Calu3 (cell line): ENCODE measurements around the gene TRIOBP. TPM values are rescaled to one million over a fixed set of nuclear protein-coding genes. Genes with fewer than 3 reads are reported as not detected.
A peak's percentile ranks its signal among the peaks of the same experiment; 100 is the strongest.

ENCODE experiments used
- BruUV-seq: library from RNA; stranded (reverse); fragments of 400-500 nt; replicated peaks from 2 replicates; lab custom pipeline; 2021; lab: Mats Ljungman, UMichigan
- CTCF ChIA-PET: fragments of 300-600 bp; sonication (Branson Sonifier 250); formaldehyde crosslinking; loops from one replicate; lab custom pipeline; 2022; ENCODE audit warnings: antibody characterized with exemption; lab: Charles Lee
- DNase-seq: peaks from one replicate; pipeline ENCODE4 v3.0.0; 2022
- H3K27ac Mint-ChIP-seq: one replicate; pipeline ENCODE4 v1.8.0; 2022; ENCODE audit warnings: mixed read lengths; ENCODE audit not compliant: unreplicated experiment
- H3K27me3 Mint-ChIP-seq: one replicate; pipeline ENCODE4 v1.8.0; 2022; ENCODE audit warnings: mixed read lengths; ENCODE audit not compliant: unreplicated experiment
- H3K36me3 Mint-ChIP-seq: one replicate; pipeline ENCODE4 v1.8.0; 2022; ENCODE audit warnings: mild to moderate bottlenecking, moderate library complexity, mixed read lengths; ENCODE audit not compliant: insufficient read depth, unreplicated experiment
- H3K4me1 Mint-ChIP-seq: one replicate; pipeline ENCODE4 v1.8.0; 2022; ENCODE audit warnings: mild to moderate bottlenecking, low read depth, mixed read lengths; ENCODE audit not compliant: unreplicated experiment
- H3K4me3 Mint-ChIP-seq: one replicate; pipeline ENCODE4 v1.8.0; 2022; ENCODE audit warnings: mild to moderate bottlenecking, low read depth, moderate library complexity, mixed read lengths; ENCODE audit not compliant: unreplicated experiment
- H3K9me3 Mint-ChIP-seq: one replicate; pipeline ENCODE4 v1.8.0; 2022; ENCODE audit warnings: low read depth, mixed read lengths; ENCODE audit not compliant: unreplicated experiment
- intact Hi-C: fragments of 100-400 bp; cut with micrococcal nuclease; formaldehyde crosslinking; loops from one replicate; pipeline ENCODE4 v1.10.0; 2022; ENCODE audit not compliant: unreplicated experiment
- total RNA-seq: library from RNA; stranded (reverse); gene quantifications from 2 replicates; pipeline ENCODE4 v1.2.3, GENCODE V29; 2022
- TF ChIP-seq, protein P1 (sequence below): fragments of 200-600 bp; IDR thresholded peaks from one replicate; pipeline ENCODE4 v1.8.0; 2022; ENCODE audit warnings: antibody characterized with exemption; ENCODE audit not compliant: unreplicated experiment

The TRIOBP gene
- total RNA-seq, 1 experiment from 2014 or later = 85.3 TPM

DNA sequence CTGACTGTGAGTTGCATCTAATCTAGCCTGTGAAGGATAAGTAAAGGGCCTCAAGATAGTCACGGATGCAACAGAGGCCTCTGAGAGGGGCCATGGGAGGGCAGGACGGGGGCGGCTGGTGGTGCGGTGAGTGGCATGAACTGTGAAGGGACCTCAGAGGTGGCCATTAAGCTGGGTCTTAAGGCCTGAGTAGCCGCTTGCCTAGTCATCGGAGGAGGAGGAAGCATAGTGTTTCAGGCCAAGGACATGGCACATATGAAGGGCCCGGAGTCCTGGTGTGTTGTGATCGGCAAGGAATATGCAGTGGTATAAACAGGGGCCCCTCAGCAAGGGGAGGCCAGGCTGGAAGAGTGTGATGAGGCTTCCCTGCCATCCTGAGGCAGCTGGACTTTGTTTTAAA lies 51.8 kb downstream of the TRIOBP start:
- Mint-ChIP-seq H3K9me3 (no peaks in the 10 kb centered on the region), H3K4me1 (peaks cover 69% of the 10 kb centered on the region), H3K27me3 (no peaks in the 10 kb centered on the region), H3K27ac (peak overlapping the region; percentile 14), H3K36me3 (peaks cover 77% of the 10 kb centered on the region), H3K4me3 (peak overlapping the region; percentile 87)
- CTCF ChIA-PET = interaction anchor here (1.0 kb wide), 1 partner anchor 32 kb away, joined by 3 read pairs; no protein-coding TSS in a partner anchor
- BruUV-seq = no TSS peak
- no peak for DNase-seq
- intact Hi-C loops = no loop called here
- TF ChIP-seq, protein P1, sequence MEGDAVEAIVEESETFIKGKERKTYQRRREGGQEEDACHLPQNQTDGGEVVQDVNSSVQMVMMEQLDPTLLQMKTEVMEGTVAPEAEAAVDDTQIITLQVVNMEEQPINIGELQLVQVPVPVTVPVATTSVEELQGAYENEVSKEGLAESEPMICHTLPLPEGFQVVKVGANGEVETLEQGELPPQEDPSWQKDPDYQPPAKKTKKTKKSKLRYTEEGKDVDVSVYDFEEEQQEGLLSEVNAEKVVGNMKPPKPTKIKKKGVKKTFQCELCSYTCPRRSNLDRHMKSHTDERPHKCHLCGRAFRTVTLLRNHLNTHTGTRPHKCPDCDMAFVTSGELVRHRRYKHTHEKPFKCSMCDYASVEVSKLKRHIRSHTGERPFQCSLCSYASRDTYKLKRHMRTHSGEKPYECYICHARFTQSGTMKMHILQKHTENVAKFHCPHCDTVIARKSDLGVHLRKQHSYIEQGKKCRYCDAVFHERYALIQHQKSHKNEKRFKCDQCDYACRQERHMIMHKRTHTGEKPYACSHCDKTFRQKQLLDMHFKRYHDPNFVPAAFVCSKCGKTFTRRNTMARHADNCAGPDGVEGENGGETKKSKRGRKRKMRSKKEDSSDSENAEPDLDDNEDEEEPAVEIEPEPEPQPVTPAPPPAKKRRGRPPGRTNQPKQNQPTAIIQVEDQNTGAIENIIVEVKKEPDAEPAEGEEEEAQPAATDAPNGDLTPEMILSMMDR = no peak

GRCh38 chr22:37749226-37749625 lies 52.4 kb downstream of the TRIOBP start:
- Mint-ChIP-seq H3K36me3 (peaks cover 82% of the 10 kb centered on the region), H3K27ac (no peak overlapping the region), H3K4me1 (peaks cover 66% of the 10 kb centered on the region), H3K9me3 (no peaks in the 10 kb centered on the region), H3K27me3 (no peaks in the 10 kb centered on the region), H3K4me3 (peak overlapping the region; percentile 87)
- DNase-seq = no peak
- BruUV-seq = no TSS peak
- intact Hi-C loops = no loop called here
- CTCF ChIA-PET = interaction anchor here (1.0 kb wide), 1 partner anchor 32 kb away, joined by 3 read pairs; no protein-coding TSS in a partner anchor
- TF ChIP-seq, protein P1 = no peak

- peaks cover 61% of the 10 kb centered on the region for H3K4me1 Mint-ChIP-seq
- BruUV-seq = no TSS peak
- H3K36me3 Mint-ChIP-seq = peaks cover 88% of the 10 kb centered on the region
- intact Hi-C loops = no loop called here
- CTCF ChIA-PET = no interaction called here
- H3K4me3 Mint-ChIP-seq = peak overlapping the region; percentile 43
- H3K27me3 Mint-ChIP-seq = no peaks in the 10 kb centered on the region
- no peak for DNase-seq
- H3K9me3 Mint-ChIP-seq = no peaks in the 10 kb centered on the region
- H3K27ac Mint-ChIP-seq = no peak overlapping the region
- TF ChIP-seq, protein P1 = no peak
Observed at GRCh38 chr22:37749831-37750595, 53.2 kb downstream of the TRIOBP start.

DNA sequence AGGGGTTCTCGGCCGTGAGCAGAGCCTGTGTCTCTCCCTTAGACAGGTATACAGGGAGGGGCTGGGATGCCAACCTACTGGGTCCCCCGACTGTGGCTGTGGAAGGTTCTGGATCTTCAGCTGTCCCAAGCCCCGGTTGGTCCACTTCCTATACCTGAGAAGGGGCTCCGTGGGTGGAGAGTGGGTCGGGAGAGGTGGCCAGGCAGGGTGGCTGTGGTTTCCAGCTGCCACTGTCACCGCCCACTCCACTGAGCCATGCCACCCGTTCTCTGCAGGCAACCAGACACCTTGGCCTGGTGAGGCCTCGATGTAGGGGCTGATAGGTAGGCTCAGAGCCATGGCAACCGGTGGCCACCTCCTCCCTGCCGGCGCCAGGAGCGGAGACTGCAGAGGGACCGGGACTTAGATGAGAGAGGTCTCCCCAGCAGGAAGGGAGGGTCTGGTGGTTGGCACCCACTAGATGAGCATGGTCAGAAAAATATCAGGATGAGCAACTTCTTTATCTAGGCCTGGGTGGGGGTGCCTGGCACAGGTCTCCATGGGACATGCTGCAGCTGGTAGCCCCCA lies 53.8 kb downstream of the TRIOBP start:
- Mint-ChIP-seq H3K4me1 (peaks cover 61% of the 10 kb centered on the region), H3K27me3 (no peaks in the 10 kb centered on the region), H3K4me3 (peak overlapping the region; percentile 43), H3K9me3 (no peaks in the 10 kb centered on the region), H3K27ac (peak overlapping the region; percentile 85), H3K36me3 (peaks cover 87% of the 10 kb centered on the region)
- TF ChIP-seq, protein P1 = no peak
- DNase-seq = no peak
- CTCF ChIA-PET = no interaction called here
- no TSS peak for BruUV-seq
- intact Hi-C loops = no loop called here
